HEK293 (cell line): ENCODE results near the gene RPS15.
A peak's percentile ranks its signal among the peaks of the same experiment; 100 is the strongest.

Source experiments
- CTCF ChIP-seq: fragments of 450-650 bp; formaldehyde crosslinking; IDR thresholded peaks from 2 replicates; pipeline ENCODE4 v1.5.1; 2016; ENCODE audit warnings: missing biosample characterization, missing genetic modification characterization
- GLI4 ChIP-seq: fragments of 450-650 bp; formaldehyde crosslinking; IDR thresholded peaks from 2 replicates; pipeline ENCODE4 v1.5.1; 2016; ENCODE audit warnings: missing biosample characterization, missing genetic modification characterization
- IKZF3 ChIP-seq: fragments of 450-650 bp; IDR thresholded peaks from 2 replicates; pipeline ENCODE4 v1.5.0; 2018; ENCODE audit warnings: missing biosample characterization, mild to moderate bottlenecking, missing genetic modification characterization, moderate library complexity
- PRDM1 ChIP-seq: fragments of 450-650 bp; formaldehyde crosslinking; IDR thresholded peaks from 2 replicates; pipeline ENCODE4; 2016; ENCODE audit warnings: missing biosample characterization, missing genetic modification characterization
- REPIN1 ChIP-seq: fragments of 450-650 bp; formaldehyde crosslinking; IDR thresholded peaks from 2 replicates; pipeline ENCODE4 v1.5.1; 2017; ENCODE audit warnings: missing biosample characterization, missing genetic modification characterization, low read depth
- SCRT1 ChIP-seq: fragments of 450-650 bp; formaldehyde crosslinking; IDR thresholded peaks from 2 replicates; pipeline ENCODE4 v1.5.1; 2016; ENCODE audit warnings: missing biosample characterization, missing genetic modification characterization, borderline replicate concordance
- SCRT2 ChIP-seq: fragments of 450-650 bp; formaldehyde crosslinking; IDR thresholded peaks from 2 replicates; pipeline ENCODE4 v1.5.1; 2016; ENCODE audit warnings: missing biosample characterization, missing genetic modification characterization
- SP3 ChIP-seq: fragments of 450-650 bp; formaldehyde crosslinking; IDR thresholded peaks from 2 replicates; pipeline ENCODE4 v1.5.1; 2016; ENCODE audit warnings: missing biosample characterization, missing genetic modification characterization
- WT1 ChIP-seq: fragments of 450-650 bp; formaldehyde crosslinking; IDR thresholded peaks from 2 replicates; pipeline ENCODE4 v1.5.1; 2016; ENCODE audit warnings: missing biosample characterization, missing genetic modification characterization
- YY2 ChIP-seq: fragments of 450-650 bp; formaldehyde crosslinking; IDR thresholded peaks from 2 replicates; pipeline ENCODE4 v1.5.1; 2016; ENCODE audit warnings: missing biosample characterization, missing genetic modification characterization
- ZBTB10 ChIP-seq: fragments of 450-650 bp; formaldehyde crosslinking; IDR thresholded peaks from 2 replicates; pipeline ENCODE4 v1.5.1; 2016; ENCODE audit warnings: missing biosample characterization, missing genetic modification characterization
- ZBTB6 ChIP-seq: fragments of 450-650 bp; formaldehyde crosslinking; IDR thresholded peaks from 2 replicates; pipeline ENCODE4 v1.5.1; 2017; ENCODE audit warnings: missing biosample characterization, missing genetic modification characterization
- ZFP69B ChIP-seq: fragments of 450-650 bp; formaldehyde crosslinking; IDR thresholded peaks from 2 replicates; pipeline ENCODE4 v1.5.1; 2016; ENCODE audit warnings: missing biosample characterization, missing genetic modification characterization
- ZNF169 ChIP-seq: fragments of 450-650 bp; formaldehyde crosslinking; IDR thresholded peaks from 2 replicates; pipeline ENCODE4 v1.5.1; 2016; ENCODE audit warnings: missing biosample characterization, missing genetic modification characterization
- ZNF18 ChIP-seq: fragments of 450-650 bp; formaldehyde crosslinking; IDR thresholded peaks from 2 replicates; pipeline ENCODE4 v1.5.1; 2016; ENCODE audit warnings: missing biosample characterization, missing genetic modification characterization
- ZNF221 ChIP-seq: fragments of 450-650 bp; formaldehyde crosslinking; IDR thresholded peaks from 2 replicates; pipeline ENCODE4 v1.5.1; 2017; ENCODE audit warnings: missing biosample characterization, missing genetic modification characterization, borderline replicate concordance
- ZNF239 ChIP-seq: fragments of 450-650 bp; formaldehyde crosslinking; IDR thresholded peaks from 2 replicates; pipeline ENCODE4 v1.5.1; 2016; ENCODE audit warnings: missing biosample characterization, missing genetic modification characterization
- ZNF24 ChIP-seq: fragments of 450-650 bp; formaldehyde crosslinking; IDR thresholded peaks from 2 replicates; pipeline ENCODE4 v1.5.1; 2016; ENCODE audit warnings: missing biosample characterization, missing genetic modification characterization
- ZNF274 ChIP-seq, 2 experiments: fragments of 200-500 bp in 1 of 2; fragments of 450-650 bp in 1 of 2; sonication (Bioruptor generic) in 1 of 2; formaldehyde crosslinking in 1 of 2; IDR thresholded peaks; 2 replicates each; pipeline versions ENCODE4 v1.5.1 to v1.6.1; 2014 to 2016; ENCODE audit warnings: borderline replicate concordance in 1 of 2, inconsistent platforms in 1 of 2, low read length in 1 of 2, missing biosample characterization in 1 of 2, missing genetic modification characterization in 1 of 2
- ZNF366 ChIP-seq: fragments of 450-650 bp; formaldehyde crosslinking; conservative IDR thresholded peaks from 2 replicates; pipeline ENCODE4 v1.5.1; 2016; ENCODE audit warnings: missing biosample characterization, missing genetic modification characterization
- ZNF398 ChIP-seq: fragments of 450-650 bp; formaldehyde crosslinking; IDR thresholded peaks from 2 replicates; pipeline ENCODE4 v1.5.1; 2017; ENCODE audit warnings: missing biosample characterization, missing genetic modification characterization
- ZNF48 ChIP-seq: fragments of 450-650 bp; formaldehyde crosslinking; IDR thresholded peaks from 2 replicates; pipeline ENCODE4 v1.5.1; 2016; ENCODE audit warnings: missing biosample characterization, missing genetic modification characterization
- ZNF501 ChIP-seq: fragments of 450-650 bp; formaldehyde crosslinking; IDR thresholded peaks from 2 replicates; pipeline ENCODE4 v1.5.1; 2016; ENCODE audit warnings: missing biosample characterization, missing genetic modification characterization
- ZNF549 ChIP-seq: fragments of 450-650 bp; IDR thresholded peaks from 2 replicates; pipeline ENCODE4 v1.5.1; 2018; ENCODE audit warnings: missing biosample characterization, missing genetic modification characterization, mild to moderate bottlenecking, inconsistent platforms, moderate library complexity
- ZNF645 ChIP-seq: fragments of 450-650 bp; formaldehyde crosslinking; IDR thresholded peaks from 2 replicates; pipeline ENCODE4; 2016; ENCODE audit warnings: missing biosample characterization, missing genetic modification characterization
- ZNF670 ChIP-seq: fragments of 450-650 bp; formaldehyde crosslinking; IDR thresholded peaks from 2 replicates; pipeline ENCODE4 v1.5.1; 2016; ENCODE audit warnings: missing biosample characterization, missing genetic modification characterization, low read depth
- ZNF768 ChIP-seq: fragments of 450-650 bp; formaldehyde crosslinking; IDR thresholded peaks from 2 replicates; pipeline ENCODE4 v1.5.1; 2018; ENCODE audit warnings: missing biosample characterization, mild to moderate bottlenecking, missing genetic modification characterization
- ZNF785 ChIP-seq: fragments of 450-650 bp; formaldehyde crosslinking; IDR thresholded peaks from 2 replicates; pipeline ENCODE4 v1.5.1; 2016; ENCODE audit warnings: missing biosample characterization, missing genetic modification characterization
- ZNF837 ChIP-seq: fragments of 450-650 bp; formaldehyde crosslinking; IDR thresholded peaks from 2 replicates; pipeline ENCODE4 v1.5.1; 2016; ENCODE audit warnings: missing biosample characterization, missing genetic modification characterization

Gene RPS15

GRCh38 chr19:1406774-1407527, 31.2 kb upstream of the RPS15 start (continued):
- TF ChIP-seq ZNF645 (tag by site-specific recombination) = no peak
- peak; percentile 70; the same call in 1 of the 2 replicates for TF ChIP-seq ZNF24
- TF ChIP-seq ZNF501 (tag by site-specific recombination) = no peak
- TF ChIP-seq PRDM1 (tag by site-specific recombination) = no peak
- TF ChIP-seq ZNF18 (tag by site-specific recombination) = no peak
- TF ChIP-seq YY2 (tag by site-specific recombination) = no peak
- no peak for TF ChIP-seq ZNF221 (tag by site-specific recombination)
- no peak; the same call in 1 of the 2 replicates for TF ChIP-seq ZNF768
- peak; percentile 51; the same call in 1 of the 2 replicates for TF ChIP-seq IKZF3 (tag by site-specific recombination)
- no peak for TF ChIP-seq ZNF48
- no peak for TF ChIP-seq ZNF169 (tag by site-specific recombination)
- TF ChIP-seq ZNF785 (tag by site-specific recombination) = peak; percentile 27; the same call in 1 of the 2 replicates
- TF ChIP-seq ZNF549 (tag by site-specific recombination) = no peak
- TF ChIP-seq CTCF (tag by site-specific recombination) = peak; percentile 85
- TF ChIP-seq ZNF366 = no peak
- TF ChIP-seq WT1 (tag by site-specific recombination) = no peak; the same call in 1 of the 2 replicates
- peak; percentile 72 for TF ChIP-seq ZBTB6 (tag by site-specific recombination)
- TF ChIP-seq GLI4 = no peak
- no peak for TF ChIP-seq ZNF670
- TF ChIP-seq ZNF398 = peak; percentile 47
- TF ChIP-seq SCRT2 = no peak
- TF ChIP-seq REPIN1 (tag by site-specific recombination) = no peak
- TF ChIP-seq ZBTB10 (tag by site-specific recombination) = peak; percentile 87
- TF ChIP-seq SP3 = peak; percentile 86
- TF ChIP-seq ZFP69B (tag by site-specific recombination) = no peak
- no peak for TF ChIP-seq ZNF274 (IDR thresholded peaks at IDR 0.05; ENCODE audit: low read length)
- no peak for TF ChIP-seq ZNF274 (tag by site-specific recombination; IDR thresholded peaks at IDR 0.05; ENCODE audit: borderline replicate concordance)
- no peak for TF ChIP-seq ZNF837 (tag by site-specific recombination)
- TF ChIP-seq ZNF239 (tag by site-specific recombination) = no peak
- TF ChIP-seq SCRT1 = no peak
